Measurements from ENCODE around the gene NPDC1. TPM values are rescaled to one million over a fixed set of nuclear protein-coding genes. Genes with fewer than 3 reads are reported as not detected.

NPDC1 gene
- total RNA-seq, 1 donor from 2014 or later = 63.9 TPM

- intact Hi-C loops (cut with micrococcal nuclease) = no loop called here
- no peak for DNase-seq
- Histone ChIP-seq H3K27ac (replicated peaks) (no peak overlapping the region), H3K4me3 (no peak overlapping the region), H3K27me3 (ENCODE audit: low read depth) (no peaks in the 10 kb centered on the region), H3K36me3 (peaks cover 49% of the 10 kb centered on the region), H3K9me3 (replicated peaks) (no peaks in the 10 kb centered on the region), H3K4me1 (peaks cover 39% of the 10 kb centered on the region)
- TF ChIP-seq CTCF (IDR thresholded peaks at IDR 0.05; ENCODE audit: borderline replicate concordance) = no peak
Observed at GRCh38 chr9:137082222-137082924, 36.4 kb upstream of the NPDC1 start.

- no peak for TF ChIP-seq CTCF (IDR thresholded peaks at IDR 0.05; ENCODE audit: borderline replicate concordance)
- H3K9me3 ChIP-seq (replicated peaks) = no peaks in the 10 kb centered on the region
- intact Hi-C loops (cut with micrococcal nuclease) = no loop called here
- H3K4me1 ChIP-seq = peaks cover 25% of the 10 kb centered on the region
- no peak for DNase-seq
- H3K36me3 ChIP-seq = peaks cover 49% of the 10 kb centered on the region
- H3K27me3 ChIP-seq (ENCODE audit: low read depth) = no peaks in the 10 kb centered on the region
- H3K27ac ChIP-seq (replicated peaks) = no peak overlapping the region
- no peak overlapping the region for H3K4me3 ChIP-seq
Observed at GRCh38 chr9:137080260-137081122, 34.5 kb upstream of the NPDC1 start.

- TF ChIP-seq CTCF (IDR thresholded peaks at IDR 0.05; ENCODE audit: borderline replicate concordance) = no peak
- H3K4me3 ChIP-seq = peak overlapping the region; percentile 85
- peaks cover 49% of the 10 kb centered on the region for H3K36me3 ChIP-seq
- DNase-seq = no peak
- no peak overlapping the region for H3K27ac ChIP-seq (replicated peaks)
- intact Hi-C loops (cut with micrococcal nuclease) = no loop called here
- no peaks in the 10 kb centered on the region for H3K27me3 ChIP-seq (ENCODE audit: low read depth)
- peaks cover 19% of the 10 kb centered on the region for H3K4me1 ChIP-seq
- no peaks in the 10 kb centered on the region for H3K9me3 ChIP-seq (replicated peaks)
Observed at GRCh38 chr9:137079401-137079787, 33.4 kb upstream of the NPDC1 start.

GRCh38 chr9:137078701-137079400 is 32.9 kb upstream of the NPDC1 start:
- Histone ChIP-seq H3K4me1 (peaks cover 19% of the 10 kb centered on the region), H3K36me3 (peaks cover 49% of the 10 kb centered on the region), H3K27me3 (ENCODE audit: low read depth) (no peaks in the 10 kb centered on the region), H3K4me3 (peak overlapping the region; percentile 85), H3K9me3 (replicated peaks) (no peaks in the 10 kb centered on the region), H3K27ac (replicated peaks) (no peak overlapping the region)
- TF ChIP-seq CTCF (IDR thresholded peaks at IDR 0.05; ENCODE audit: borderline replicate concordance) = no peak
- no peak for DNase-seq
- intact Hi-C loops (cut with micrococcal nuclease) = no loop called here
